HG02884 (cell line): ENCODE results near the gene FMO5.

ENCODE experiments used
- ATAC-seq: cut with Tn5 transposase; IDR thresholded peaks from one replicate; pipeline ENCODE4 v1.9.1; 2021; ENCODE audit warnings: mild to moderate bottlenecking, moderate library complexity; ENCODE audit not compliant: unreplicated experiment

The FMO5 gene, protein sequence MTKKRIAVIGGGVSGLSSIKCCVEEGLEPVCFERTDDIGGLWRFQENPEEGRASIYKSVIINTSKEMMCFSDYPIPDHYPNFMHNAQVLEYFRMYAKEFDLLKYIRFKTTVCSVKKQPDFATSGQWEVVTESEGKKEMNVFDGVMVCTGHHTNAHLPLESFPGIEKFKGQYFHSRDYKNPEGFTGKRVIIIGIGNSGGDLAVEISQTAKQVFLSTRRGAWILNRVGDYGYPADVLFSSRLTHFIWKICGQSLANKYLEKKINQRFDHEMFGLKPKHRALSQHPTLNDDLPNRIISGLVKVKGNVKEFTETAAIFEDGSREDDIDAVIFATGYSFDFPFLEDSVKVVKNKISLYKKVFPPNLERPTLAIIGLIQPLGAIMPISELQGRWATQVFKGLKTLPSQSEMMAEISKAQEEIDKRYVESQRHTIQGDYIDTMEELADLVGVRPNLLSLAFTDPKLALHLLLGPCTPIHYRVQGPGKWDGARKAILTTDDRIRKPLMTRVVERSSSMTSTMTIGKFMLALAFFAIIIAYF

DNA sequence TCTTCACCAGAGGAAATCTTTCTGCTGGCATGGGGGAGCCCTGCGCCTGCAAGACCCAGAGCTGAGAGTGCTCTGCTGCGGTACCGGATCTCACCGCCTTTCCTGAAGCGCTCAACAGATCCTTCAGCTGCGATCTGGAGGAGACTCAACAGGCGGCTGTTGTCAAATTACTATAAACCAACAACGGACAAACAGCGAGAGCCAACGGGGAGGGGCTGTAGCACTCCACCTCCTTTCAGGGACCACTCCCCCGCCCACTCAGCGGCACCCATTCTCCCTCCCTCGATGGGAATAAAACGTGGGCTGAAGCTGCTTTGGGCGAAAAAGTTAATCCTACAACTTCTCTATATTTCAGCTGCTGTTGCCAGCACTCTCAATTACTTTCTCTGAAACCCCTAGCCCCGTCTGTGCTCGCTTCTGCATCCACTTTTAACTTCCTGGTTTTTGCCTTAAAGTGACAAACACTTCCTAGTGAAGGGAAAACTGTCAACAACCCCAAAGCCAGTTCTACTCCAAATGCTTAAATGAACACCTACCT, at the start of gene FMO5:
FMO5 (minus strand) TSS at position 147 of the 538 bp plus-strand sequence. CDS start 310 bp downstream, outside the sequence.
- ATAC-seq: peak; percentile 79

DNA sequence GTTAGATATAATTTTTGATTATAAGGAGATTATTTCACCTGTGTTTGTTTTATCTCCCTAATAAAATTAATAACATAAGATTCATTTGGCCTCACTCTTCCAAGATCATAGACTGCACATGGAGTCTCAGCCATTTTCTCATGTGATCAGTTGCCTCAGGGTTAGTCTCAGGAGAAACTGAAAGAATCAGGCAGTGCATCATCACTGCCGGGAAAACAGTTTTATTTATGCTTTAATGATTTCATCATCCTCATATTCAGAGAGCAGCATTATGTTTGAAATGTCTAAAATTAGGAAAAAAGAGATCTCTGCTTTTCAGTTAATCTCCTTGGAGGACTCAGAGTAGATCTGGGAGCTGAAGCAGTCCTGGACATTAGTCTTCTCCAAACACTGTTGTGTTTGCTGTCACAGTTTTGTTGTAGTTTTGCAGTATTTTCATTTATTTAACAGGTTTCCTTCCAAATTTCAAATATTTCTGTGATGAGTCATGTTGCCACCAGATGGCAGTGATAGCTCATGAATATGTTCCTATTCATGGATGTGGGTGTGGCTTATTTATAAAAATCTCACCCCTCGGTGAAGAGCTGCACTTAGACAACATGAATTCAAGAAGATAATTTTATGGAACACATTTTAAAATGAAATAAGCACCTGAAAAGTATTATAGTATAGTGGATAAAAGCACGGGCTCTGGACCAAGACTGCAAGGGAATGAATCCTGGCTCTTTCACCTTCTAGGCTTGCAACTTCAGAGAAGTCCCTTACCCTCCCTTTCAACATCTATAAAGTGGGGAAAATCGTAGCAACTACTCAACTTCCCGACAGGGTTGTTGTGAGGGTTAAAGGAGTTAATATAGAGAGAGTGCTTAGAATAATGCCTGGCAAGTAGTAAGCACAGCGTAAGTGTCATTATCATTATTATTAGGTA, 48.5 kb upstream of the FMO5 start:
- no peak for ATAC-seq

DNA sequence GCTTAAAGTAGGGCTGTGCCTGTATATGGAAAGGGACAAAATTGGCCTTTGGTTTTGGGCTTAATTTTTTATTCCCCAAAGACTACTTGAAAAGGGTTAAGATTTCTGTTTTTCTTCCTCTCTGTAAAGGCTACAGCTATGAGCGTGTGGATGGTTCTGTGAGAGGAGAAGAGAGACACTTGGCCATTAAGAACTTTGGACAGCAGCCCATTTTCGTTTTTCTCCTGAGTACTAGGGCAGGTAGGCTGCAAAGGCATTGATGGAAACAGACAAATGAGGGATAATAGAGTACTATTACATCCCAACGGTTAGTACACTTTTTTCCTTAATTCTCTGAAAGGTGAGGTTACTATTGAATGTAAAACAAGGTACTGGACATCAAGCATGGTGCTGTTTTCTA, 46.9 kb upstream of the FMO5 start:
- ATAC-seq: no peak

DNA sequence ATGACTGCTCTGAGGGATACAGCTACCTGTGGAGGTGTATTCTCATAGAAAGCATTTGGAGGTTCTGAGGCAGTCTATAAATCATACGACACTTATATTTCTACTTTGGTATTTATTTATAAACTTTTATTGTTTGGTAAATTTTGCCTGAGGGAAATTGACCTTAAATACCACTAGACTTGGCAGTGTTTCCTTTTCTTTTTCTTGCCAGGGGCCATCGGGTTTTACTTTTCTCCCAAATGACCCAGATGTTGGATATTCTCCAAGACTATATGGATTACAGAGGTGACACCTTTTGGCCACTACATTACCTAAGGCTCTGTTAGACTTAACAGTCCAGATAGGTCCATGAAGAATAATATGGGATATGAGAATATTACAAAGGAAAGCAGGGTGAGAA, 45.6 kb upstream of the FMO5 start:
- no peak for ATAC-seq

DNA sequence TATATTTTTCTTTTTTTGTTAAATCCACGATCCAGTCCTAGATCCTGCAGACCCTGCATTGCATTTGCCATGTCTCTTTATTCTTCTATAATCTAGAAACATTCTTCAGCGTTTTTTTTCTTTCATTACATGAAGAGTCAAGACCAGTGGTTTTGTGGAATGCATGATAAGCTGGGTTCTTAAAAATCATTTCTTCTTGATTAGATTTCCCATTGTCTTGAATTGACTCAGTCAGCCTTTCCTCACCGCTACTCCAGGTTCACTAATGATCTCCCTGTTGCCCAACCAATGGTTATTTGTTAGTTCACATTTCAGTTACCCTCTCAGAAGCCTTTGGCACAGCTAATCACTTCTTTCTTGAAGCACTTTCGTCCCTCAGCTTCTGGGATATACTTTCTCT, 42.6 kb upstream of the FMO5 start:
- ATAC-seq: no peak

DNA sequence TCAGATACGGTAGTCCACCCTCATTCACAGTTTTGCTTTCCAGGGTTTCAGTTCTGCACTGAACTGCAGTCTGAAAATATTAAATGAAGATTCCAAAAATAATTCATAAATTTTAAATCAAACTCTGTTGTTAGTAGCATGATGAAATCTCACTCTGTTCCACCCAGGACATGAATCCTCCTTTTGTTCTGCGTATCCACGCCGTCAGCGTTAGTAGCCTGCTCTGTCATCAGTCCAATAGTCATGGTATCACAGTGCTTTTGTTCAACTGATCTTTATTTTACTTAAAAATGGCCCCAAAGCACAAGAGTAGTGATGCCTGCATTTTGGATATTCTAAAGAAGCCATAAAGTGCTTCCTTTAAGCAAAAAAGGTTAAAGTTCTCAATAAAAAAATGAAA, 41.2 kb upstream of the FMO5 start:
- ATAC-seq: no peak

DNA sequence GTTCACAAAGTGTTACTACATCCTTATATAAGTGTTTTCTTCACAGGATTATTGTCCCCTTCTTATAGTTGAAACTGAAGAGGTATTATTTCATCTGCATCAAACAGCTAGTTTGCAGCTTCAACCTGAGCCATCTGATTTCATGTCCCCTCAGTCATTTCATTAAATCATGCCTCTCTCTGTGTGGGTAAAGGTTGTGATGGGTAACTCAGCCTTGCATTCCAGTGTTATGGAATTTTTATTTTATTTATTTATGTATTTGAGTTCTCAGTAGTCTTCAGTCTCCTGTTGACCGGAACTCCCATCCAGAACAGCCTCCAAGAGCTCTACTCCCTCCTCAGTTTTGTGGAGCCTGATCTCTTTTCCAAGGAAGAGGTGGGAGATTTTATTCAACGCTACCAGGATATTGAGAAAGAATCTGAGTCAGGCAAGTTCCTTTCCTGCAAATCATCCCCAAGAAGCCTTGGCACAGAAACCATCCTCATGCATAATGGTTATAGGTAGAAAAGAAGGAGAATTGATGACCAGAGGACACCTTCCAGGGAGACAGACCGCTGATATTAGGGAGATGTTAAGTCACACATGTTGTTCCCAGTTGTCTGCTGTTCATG, 39.1 kb upstream of the FMO5 start:
- ATAC-seq: no peak

DNA sequence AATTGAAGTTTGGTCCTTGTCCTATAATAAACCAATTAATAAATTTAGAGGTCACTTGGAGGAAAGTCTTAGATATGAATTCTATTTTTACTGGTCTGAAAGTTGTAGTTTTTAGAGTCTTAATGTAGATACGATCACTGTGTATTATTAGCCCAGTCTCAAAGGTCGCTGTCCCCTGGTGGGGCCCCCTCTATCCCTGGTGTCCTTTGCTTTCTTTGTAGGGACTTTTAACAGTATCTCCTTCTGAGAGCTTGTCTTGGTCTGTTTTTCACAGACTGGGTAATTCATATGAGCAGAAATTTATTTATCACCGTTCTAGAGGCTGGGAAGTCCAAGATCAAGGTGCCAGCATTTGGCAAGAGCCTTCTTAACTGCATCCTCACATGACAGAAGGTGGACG, 35.8 kb upstream of the FMO5 start:
- ATAC-seq: no peak

DNA sequence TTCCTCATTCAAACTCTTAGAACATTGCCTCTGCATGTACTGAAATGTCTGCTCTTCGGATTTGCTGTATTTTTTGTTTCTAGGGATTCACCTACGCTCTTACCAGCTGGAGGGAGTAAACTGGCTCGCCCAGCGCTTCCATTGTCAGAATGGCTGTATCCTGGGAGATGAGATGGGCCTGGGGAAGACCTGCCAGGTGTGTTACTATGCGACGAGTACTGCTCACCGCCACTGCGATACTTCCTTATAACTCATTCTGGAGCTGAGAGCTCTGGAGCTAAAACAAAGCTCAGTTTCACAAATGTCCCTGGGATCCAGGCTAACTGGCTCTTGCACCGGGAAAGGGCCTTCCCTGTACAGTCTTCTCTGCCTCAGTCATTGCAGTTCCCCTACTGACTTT, 27.4 kb upstream of the FMO5 start:
- ATAC-seq: no peak

DNA sequence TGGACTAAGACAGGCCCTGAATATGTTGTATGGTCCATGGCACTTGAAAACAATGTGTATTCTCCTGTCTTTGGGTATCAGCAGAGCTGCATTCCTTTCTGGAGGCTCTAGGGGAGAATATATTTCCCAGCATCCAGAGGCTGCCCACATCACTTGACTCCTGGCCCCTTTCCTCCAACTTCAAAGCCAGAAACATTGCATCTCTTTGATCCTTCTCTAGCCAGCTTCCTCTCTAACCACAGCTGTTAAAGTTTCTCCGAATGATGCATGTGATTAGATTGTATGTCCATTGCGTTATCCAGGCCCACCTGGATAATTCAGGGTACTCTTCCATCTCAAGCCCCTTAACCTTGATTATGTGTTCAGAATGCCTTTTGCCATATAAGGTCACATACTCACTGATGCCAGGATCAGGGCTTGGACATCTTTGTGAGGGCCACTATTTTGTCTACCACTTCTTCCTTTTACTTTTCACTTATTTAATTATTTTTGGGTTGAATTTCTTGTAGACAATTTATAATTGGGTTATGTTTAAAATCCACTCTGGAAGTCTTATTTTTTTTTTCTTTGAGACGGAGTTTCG, 22.6 kb upstream of the FMO5 start:
- ATAC-seq: no peak

DNA sequence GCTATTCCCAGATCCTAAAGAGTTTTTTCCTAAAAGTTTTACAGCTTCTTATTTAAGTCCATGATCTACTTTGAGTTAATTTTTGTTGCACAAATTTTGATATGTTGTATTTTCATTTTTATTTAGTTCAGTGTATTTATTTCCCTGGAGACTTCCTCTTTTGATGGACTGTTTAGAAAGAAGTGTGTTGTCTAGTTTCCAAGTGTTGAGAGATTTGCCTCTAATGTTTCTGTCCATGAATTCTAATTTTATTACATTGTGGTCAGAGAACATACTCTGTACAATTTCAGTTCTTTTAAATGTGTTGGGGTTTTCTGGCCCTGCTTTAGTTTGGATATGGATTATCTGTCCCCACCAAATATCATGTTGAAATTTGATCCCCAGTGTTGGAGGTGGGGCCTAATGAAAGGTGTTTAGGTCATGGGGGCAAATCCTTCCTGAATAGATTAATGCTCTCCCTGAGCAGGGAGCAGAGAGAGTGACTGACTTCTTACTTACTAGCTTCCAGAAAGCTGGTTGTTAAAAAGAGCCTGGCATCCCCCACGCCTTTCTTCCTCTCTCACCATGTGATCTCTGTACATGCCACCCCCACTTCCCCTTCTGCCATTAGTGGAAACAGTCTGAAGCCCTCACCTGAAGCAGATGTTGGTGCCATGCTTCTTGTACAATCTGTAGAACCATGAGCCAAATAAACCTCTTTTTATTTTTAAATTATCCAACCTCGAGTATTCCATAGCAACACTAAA, 21.9 kb upstream of the FMO5 start:
- ATAC-seq: no peak

DNA sequence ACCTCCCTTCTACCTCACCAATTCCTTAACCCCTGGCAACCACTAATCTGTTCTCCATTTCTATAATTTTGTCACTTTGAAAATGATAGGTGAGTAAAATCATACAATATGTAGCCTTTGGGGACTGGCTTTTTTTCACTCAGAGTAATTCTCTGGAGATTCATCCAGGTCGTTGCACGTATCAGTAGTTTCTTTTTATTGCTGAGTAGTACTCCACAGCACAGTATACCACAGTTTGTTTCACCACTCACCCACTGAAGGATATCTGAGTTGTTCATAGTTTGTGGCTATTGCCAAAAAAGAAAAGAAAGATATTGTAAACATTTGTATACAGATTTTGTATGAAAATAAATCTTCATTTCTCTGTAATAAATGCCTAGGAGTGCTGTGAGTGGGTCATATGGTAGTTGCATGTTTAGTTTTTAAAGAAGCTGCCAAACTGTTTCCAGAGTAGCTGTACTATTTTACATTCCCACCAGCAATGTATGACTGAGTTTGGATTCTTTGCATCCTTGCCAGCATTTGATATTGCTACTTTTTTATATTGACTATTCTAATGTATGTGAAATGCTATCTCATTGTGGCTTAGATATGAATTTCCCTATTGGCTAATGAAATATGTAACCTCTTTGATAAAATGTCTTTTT, 21.0 kb upstream of the FMO5 start:
- no peak for ATAC-seq

DNA sequence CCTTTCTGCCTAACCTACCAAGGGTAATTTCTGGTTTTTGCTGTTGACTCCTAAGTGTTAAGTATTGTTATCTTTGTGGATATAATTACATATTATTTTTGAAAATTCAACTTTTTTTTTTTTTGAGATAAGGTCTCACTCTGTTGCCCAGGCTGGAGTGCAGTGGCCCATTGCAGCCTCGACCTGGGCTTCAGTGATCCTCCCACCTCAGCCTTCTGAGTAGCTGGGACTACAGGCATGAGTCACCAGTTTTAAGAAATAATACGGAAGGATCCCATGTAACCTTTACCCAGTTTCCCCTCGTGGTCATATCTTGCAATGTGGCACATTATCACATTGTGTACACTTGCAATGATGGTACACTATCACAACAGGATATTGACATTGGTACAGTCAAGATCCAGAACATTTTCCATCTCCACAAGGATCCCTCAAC, 20.5 kb upstream of the FMO5 start:
- ATAC-seq: no peak

DNA sequence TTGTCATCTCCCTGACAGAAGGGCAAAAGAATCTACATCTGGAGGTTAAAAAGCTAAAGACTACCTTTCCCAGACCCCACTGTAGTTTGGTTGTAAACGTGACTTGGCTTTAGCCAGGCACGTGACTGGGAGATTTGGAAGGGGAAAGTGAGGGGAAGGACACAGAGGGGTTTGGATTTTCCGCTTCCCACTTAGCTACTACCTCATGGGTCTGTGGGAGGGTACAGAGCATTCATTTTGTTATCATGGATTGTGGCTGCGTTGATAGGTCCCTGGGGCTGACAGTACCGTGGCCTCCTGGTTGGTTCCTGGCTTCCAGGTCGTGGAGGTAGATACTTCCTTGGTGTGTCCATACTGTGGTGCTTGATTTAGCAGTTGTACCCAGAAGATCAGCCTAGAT, 20.0 kb upstream of the FMO5 start:
- no peak for ATAC-seq

DNA sequence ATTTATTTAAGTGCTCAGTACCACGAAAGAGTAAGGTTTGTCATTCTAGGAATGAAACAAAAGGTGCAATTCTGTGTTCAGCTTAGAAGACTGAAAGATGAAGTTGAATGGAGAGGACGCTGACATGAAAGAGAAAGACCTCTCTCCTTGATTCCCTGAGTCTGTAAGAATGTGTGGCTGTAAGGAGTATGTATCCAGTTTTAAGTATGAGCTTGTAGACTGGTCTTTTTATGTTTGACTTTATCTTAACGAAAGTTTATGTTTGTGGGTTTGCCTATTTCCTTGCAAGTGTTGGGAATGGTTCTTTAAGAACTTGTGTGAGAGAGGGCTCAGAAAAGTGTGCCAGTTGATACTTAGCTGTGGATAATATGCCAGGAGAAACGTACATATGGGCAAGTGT, 18.7 kb upstream of the FMO5 start:
- no peak for ATAC-seq

DNA sequence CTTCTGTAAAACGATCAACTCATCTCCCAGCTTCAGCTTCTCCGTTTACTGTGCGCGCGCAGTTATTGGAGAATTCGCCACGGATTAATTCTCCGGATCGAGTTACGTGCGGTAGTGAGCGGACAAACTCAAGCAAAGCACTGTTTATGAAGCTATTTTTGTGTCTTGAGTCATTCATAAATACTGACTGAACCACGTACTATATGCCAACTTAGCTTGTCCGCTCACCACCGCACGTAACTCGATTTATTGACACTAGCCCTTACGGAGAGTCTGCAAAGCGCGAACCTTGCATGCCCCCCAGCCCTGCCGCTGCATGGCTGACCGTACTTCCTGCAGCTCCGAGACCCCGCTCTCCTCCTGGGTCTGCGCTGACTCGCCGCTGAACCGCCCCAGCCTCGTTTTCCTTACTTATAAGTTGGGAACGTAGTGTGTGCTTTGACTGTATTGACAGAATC, 18.1 kb upstream of the FMO5 start:
- ATAC-seq: peak; percentile 18

DNA sequence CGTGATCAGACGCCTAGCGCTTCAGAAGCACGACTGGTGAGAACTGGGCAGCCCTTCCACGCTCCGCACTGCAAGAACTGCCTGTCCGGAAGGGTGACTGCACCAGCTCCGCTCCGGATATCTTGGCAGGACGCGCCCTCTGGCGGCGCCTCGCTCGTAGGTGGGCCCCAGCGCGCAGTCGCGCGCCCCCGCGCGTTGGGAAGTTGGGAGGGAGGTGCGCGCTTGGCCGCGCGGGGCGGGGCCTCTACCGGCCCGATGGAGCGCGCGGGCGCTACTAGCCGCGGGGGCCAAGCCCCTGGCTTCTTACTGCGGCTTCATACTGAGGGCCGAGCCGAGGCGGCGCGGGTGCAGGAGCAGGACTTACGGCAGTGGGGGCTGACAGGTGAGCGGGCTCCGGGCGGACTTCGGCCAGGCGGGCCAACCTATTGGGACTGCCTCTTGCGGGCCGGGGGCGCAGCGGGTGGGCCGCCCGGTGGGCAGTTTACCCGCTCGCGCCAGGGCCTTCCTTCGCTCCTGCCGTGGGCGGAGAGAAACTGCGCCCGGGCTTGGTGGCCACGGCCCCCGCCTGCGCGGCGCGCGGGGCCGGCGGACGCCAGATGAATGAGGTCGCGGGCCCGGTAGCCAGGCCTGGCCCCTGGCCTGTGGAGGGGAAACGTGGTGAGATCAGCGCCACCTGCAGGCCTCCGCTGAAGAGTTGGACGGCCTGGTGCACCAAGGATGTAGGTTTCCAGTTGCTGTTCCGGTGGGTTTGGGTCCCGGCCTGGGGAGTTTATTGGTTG, 17.5 kb upstream of the FMO5 start, which contains the start of gene CHD1L:
CHD1L (plus strand) TSS at position 236 of the 779 bp plus-strand sequence; CDS start at position 256, 20 bp downstream.
- ATAC-seq: peak; percentile 81

DNA sequence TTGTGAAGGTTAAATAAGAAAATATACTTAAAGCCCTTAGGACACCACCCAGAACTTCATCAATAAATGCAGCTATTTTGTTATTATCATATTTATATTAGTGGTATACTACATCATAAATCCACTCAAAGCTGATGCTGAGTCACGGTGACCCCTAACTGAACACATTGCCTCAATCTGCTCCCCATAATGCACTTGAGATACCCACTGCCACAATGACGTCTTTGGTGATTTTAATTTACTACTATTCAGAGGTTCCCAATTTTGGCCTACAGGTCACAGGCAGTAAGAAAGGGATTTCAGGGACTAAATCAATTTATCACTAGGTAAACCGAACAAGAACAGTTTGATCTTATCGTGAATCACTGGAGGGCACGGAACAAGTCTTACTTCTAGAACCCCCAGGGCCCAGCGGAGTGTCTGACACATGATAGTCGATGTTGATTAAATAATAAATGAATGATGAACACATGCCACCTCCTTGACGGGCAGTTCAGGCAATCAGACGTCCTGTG, 16.9 kb upstream of the FMO5 start:
- no peak for ATAC-seq
